ENCODE data around the gene REEP6.
A peak's percentile ranks its signal among the peaks of the same experiment; 100 is the strongest.
"Not testable (repeated sequence)": the region's sequence is repeated elsewhere in the genome, so short reads cannot be mapped to it uniquely, and the experiment has no call there.

The REEP6 gene

DNA sequence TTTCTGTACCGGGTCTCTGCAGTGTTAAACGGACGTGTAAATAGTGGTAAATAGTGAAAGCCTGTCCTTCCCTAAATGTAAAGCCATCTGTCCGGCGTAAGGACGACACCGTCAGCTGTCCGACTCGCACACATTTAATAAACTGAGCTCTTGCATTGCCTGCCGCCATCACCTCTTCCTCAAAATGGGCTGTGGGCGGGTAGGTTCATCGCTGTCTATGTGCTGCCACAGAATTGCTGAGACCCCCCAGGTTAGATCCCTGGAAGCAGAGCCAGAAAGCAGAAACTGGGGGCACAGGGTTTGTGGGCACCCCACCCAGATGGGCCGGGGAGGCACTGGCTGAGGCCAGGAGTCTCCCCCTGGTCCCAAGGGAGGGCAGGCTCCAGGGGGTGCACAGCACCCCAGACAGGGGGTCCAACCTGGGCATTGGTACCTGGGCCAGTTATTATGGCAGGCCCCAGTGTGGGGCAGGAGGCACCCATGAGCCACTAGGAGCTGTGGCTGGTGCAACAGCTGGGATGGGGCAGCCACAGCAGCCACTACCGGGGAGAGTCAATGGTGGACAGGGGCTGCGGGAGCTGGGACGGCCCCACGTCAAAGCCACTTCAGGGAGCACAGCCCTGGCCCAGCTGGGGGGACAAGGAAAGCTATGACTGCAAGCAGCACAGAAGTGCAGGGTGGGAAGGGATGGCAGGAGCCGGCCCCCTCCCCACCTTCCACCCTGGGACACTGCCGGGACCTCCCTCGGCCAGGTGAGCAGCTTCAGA lies 17.7 kb upstream of the REEP6 start:
- DNase-seq: no peak

DNA sequence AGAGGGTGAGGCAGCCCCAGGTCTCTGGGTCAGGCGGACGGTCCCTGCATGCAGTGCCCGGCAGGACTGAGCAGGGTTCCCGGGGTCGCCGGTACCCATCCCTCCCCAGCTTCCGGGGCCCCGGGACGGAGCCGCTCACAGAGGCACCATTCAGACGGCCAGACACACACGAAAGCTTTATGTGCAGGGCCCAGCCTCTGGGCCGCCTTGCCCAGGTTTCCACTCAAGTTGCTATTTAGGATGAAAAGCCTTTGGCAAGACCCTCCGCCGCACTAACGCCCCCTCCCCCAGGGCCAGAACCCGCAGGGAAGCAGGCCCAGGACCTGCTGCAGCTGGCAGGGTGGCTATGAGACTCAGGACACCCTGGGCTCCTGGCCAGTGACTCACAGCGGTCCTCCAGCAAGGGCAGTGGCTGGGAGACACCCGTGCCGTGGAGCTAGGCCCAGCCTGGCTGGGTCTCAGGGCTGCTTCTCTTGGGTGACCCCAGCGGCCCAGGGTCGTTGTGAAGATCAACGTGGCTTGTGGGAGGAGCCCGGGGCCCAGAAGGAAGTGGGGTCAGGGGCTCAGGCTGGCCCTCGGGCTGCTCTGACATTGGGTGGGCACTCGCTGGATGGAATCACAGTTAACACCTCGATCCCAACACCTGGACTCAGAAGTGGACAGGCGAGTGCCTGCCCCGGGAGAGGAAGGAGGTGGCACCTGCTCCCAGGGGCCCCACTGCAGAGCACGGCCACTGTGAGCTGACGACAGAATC lies 16.8 kb upstream of the REEP6 start:
- DNase-seq: no peak

DNA sequence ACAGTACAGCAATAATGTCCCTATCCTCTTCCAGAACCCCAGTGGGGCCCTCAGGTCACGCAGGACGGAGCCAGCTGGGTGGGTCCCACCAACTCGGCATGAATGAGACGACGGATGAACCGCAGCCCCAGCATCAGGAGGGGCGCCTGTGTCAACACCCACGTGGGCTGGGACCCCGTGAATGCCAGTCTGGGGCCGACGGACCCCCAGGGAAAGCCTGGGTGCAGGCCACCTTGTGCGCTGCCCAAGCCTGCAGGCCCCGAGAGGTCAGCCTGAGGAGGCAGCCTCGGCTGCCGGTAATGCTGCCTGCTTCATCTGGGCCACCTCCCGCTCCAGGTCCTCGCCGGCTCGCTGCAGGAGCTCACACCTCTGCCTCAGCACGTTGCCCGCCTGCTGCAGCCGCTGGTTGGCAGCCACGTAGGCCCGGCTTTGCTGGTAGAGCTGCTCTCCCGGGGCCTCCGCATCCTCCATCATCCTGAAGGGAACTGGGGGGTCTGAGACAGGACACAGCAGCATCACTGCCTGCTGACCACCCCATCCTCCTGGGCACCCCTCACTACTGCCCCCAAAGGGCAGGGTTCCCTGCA lies 16.1 kb upstream of the REEP6 start:
- no peak for DNase-seq

DNA sequence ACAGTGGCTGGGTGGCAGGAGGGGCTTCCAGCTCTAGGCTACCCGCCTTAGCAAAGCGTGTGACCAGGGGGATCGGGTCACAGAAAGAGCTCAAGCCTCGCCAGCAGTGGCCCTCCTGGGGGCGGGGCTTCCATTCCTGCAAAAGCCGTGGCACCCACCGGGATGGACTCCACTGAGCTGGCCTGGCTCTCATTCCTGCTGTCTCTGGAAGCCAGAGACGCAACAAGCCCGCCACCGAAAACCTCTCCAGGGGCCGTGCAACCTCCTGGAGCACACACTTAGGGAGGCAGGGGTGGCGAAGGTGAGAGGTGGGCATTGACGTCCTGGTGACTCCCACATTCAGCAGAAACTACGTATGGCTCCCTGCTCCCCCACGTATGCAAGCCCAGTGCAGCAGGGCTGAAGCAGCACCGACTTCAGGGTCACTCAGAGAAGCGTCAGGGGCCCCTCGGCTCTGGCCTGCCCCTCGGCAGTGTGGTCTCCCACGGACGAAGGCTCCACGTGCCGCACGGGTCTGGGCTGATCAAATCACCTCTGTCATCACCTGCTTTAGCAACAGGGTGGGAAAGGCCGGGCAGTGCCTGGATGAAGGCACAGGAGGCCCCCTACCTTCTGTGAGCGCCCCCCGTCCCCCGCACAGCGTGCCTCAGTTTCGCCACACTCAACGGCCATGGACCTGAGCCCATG lies 15.1 kb upstream of the REEP6 start:
- no peak for DNase-seq

DNA sequence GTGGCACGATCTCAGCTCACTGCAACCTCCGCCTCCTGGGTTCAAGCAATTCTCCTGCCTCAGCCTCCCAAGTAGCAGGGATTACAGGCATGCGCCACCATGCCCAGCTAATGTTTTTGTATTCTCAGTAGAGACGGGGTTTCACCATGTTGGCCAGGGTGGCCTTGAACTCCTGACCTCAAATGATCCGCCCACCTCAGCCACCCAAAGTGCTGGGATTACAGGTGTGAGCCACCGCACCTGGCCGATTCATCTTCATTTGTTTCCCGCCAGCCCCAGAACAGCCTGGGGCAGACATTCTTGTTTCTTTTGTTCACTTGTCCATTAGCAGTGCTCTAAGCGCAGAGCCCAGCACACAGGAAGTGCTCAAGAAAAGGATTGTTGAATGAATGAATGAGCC lies 13.9 kb upstream of the REEP6 start:
- not testable (repeated sequence) for DNase-seq

DNA sequence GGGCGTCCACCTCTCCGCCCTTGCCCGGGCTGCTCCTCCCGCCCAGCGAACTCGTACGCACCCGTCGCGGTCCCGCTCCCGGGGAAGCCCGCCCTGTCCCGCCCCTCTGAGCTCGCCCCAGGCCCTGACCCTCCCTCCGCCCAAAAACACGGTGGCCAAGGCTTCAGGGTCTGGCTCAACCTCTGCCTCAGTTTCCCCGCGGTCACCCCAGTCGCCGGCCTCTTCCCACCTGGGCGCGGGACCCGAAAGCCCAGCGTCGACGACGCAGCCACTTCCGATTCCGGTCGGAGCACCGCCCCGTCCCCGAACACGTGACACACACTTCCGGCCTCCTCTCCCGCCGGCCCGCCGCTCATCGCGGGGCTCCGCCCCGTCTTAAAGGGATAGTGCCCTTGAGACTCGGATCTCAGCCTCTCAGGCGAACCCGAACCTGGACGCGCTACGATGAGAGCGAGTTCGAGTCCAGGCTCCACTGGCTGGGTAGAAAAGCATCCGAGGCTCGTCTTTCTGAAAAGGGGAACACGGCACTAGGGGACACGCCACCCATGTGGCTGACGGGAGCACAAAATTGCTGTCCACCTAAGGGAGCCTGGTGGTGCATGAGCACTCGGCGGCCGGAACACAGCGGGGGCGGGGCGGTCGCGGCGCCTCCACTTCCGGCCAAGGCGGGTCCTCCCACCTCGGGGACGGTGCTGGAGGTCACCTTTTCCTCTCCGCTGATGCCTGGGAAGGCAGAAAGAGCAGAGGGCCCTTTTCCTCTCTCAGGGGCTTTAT lies 11.9 kb upstream of the REEP6 start, which contains the start of gene C19orf25:
Gene C19orf25 (minus strand): TSS at position 282 of the 774 bp plus-strand sequence. CDS start 312 bp downstream, outside the sequence.
- peak; percentile 91 to 93 for DNase-seq

DNA sequence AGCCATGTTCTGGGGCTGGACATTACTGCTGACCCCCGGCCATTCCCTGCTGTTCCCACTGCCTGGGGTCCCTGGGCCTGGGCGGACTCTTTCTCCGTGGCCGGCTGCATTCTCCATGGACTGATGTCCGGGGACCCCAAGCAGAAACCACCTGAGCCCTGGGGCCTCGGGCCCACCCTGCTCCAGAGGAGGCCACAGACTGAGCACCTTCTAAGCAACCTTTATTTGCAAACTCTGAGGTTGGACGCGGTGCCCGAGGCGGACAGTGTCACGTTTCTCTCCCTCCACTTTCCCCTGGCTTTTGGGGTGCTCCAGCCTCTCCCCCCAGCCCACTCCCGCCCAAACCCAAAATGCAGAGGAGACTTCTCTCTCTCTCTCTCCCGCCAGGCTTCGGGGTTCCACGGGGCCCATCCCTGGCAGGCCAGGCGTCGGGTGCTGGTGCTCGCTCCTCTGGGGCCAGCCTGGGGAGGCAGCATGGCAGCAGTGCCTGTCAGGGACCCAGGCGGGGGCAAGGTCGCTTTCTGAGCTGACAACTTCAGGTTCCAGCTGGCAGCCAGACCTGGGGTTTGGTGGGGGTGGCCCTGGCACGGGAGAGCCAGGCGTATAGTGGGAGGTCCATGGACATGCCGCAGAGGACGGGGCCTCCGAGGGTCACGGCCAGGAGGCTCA lies 9.6 kb upstream of the REEP6 start:
- no peak for DNase-seq

DNA sequence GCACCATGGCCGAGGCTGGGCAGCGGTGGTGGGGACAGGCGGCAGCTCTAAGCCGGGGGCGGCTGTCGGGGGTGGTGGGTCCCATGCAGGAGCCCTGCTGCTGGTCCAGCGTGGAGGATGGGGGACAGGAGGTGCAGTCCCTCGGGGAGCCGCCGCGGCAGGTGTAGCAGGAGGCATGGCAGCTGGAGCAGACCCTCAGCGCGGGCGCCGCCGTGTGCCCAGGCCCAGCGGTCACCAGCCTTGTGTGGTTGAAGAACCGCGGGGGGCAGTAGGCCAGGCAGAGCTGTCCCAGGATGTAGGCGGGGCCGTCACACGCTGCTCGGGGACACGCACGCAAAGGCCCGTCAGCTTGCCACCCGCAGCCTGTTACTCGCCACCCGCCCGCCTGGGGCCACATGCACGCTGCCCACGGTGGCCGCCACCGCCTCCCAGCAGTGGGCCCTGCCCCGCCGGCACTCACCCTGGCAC lies 9.1 kb upstream of the REEP6 start:
- no peak for DNase-seq

DNA sequence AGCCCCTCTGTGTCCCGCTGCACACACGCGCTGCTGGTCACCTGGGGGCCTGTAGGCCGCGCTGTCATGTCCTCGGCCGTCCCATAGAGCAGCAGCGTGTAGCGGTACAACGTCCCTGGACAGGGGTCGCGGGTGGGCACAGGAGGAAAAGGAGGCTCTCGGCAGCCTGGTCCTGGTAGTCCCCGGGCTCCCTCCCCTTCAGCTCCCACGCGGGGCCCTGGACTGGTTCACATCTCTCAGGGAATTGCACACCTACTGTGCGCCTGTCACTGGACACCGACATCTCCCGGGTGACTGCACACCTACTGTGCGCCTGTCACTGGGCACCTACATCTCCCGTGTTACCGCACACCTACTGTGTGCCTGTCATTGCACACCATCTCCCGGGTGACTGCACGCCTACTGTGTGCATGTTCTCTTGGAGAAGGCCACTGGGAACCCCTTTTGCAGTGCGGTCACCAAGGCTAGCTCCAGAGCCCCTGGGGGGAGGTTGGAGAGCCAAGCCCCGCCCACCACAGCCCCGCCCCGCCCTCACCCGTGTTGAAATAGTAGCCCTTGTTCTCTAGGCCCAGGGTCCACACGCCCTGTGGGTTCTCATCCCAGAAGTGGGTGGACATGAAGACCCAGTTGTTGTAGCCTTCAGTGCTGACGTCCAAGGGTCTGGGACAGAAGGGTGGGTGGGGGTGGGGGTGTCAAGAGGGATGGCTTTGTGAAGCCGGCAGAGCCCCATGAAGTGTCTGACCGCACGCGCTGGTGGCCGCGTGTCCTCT lies 8.4 kb upstream of the REEP6 start:
- no peak for DNase-seq

DNA sequence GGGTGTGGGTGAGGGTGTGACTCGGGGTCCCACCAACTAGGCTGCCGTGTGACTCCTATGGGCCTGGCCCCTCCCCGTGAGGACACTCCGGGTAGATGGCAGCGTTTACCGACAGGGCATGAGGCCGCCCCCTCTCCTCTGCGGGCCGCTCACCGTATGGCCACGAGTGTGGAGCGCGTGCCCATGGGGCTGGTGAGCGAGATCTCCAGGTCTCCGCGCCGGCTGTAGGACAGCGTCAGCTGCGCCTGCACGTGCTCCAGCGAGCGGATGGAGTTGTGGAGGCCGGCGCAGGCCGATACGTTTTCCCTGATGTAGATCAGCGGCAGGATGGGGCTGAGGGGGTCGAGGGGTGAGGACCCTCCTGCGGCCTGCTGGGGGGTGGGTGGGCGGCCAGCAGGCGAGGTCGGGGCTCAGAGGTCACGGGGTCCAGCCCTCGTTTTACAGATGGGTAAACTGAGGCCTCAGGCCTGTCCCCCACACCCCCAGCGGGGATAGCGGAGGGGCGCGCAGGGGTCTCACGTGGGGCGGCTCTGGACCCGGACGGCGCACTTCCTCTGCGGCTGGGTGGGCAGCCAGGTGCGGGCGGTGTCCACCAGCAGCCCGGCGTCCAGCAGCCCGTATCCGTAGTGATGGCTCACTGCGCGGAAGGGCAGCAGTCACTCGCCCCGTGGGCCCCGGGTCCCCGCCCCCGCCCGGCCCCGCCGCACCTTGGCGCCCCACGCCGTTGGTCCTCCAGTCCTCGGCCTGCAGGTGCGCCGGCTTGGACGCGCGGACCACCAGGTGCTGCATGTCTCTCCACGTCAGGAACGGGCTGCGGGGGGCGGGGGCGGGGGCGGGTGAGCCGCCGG lies 7.6 kb upstream of the REEP6 start:
- DNase-seq: no peak

DNA sequence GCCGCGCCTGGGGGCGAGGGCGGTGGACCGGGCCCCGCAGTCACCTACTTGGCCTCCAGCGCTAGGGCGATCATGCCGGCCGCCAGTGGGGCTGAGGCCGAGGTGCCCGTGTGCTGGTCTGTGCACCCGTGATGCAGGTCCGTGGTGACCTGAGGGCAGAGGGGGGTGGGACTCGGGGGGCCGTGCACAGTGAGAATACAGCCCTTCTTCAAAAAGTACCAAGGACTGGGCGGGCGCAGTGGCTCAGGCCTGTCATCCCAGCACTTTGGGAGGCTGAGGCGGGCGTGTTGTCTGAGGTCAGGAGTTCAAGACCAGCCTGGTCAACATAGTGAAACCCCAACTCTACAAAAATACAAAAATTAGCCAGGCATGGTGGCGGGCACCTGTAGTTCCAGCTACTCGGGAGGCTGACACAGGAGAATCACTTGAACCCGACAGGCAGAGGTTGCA lies 7.0 kb upstream of the REEP6 start:
- no peak for DNase-seq

DNA sequence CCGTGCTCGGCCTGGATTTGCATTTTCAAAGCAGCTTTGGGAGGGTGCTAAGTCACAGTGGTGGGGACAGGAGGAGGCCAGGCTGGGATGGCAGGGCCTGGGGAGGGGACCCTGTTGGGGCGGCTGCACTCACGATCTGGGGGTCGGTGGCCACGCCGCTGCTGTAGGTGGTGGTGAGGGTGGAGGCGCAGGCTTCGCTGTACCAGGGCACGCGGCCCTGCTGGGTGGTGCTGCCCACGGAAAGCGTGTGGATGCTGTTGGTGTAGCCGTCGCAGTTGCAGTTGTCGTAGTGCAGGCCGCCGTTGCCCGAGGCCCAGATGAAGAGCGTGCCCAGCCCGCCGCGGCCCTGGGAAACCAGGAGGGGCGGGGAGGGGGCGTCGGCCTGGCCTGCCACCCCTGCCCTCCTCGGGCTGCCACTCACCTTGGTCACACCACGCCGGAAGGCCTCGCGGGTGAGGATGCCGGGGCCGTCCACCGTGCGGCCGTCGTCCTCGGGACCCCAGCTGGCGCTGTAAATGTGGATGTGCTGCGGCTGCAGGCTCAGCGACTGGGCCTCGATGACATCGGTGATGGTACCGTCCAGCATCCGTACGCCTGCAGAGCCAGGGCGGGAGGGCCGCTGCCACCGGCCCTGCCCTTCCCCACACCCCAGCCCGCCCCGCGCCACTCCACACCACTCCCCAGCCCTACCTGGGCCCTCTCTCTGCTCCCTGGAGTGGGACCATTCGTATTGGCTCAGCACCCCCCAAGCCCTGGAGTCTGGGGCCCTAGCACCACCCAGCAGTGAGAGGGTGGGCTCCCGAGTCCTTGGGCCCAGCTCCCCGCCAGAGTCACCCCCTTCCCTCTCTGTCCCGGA lies 4.0 kb upstream of the REEP6 start:
- DNase-seq: no peak

DNA sequence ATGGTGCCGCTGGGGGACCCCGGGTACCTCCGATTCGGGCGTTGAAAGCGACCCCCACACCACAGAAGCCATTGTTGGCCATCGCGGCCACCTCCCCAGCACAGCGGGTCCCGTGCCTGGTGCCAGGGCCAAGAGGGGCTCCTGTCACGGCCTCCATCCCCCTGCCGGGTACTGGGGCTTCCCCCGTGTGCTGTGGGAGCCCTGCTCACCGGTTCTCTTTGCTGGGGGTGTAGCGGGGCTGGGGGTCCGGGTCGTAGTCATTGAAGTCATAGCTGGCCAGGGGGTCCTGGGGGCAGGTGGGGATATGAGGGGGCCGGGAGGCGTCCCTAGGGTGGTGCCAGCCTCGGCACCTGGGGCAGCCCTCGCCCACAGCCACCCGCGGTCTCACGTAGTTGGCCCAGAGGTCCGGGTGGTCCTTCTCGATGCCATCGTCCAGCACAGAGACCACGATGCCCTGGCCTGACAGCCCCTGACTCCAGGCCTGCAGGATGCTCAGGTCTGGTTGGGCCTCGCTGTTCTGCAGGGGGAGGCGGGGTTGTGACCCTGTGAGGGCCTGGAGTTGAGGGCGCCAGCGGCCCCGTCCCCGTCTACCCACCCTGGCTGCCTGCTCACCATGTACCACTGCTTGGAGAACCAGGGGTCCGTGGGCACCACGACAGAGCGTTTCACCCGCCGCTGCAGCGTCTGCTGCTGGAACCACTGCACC lies 3.3 kb upstream of the REEP6 start:
- DNase-seq: no peak

DNA sequence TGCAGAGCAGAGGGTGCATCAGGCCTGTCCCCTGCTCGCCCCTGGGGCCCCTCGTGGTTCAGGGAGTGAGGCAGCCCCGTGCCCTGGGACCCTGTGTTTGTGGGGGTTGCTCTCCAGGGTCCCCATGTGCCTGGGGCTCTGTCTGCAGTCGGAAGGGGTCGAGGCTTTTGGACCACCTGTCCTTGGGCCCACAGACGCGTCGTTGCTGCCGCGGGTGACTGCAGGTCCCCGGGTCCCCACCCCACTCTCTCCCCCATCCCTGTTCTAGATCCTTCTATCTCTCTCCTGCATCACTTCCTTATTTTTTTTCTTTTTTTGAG lies 2.7 kb upstream of the REEP6 start:
- DNase-seq: no peak

DNA sequence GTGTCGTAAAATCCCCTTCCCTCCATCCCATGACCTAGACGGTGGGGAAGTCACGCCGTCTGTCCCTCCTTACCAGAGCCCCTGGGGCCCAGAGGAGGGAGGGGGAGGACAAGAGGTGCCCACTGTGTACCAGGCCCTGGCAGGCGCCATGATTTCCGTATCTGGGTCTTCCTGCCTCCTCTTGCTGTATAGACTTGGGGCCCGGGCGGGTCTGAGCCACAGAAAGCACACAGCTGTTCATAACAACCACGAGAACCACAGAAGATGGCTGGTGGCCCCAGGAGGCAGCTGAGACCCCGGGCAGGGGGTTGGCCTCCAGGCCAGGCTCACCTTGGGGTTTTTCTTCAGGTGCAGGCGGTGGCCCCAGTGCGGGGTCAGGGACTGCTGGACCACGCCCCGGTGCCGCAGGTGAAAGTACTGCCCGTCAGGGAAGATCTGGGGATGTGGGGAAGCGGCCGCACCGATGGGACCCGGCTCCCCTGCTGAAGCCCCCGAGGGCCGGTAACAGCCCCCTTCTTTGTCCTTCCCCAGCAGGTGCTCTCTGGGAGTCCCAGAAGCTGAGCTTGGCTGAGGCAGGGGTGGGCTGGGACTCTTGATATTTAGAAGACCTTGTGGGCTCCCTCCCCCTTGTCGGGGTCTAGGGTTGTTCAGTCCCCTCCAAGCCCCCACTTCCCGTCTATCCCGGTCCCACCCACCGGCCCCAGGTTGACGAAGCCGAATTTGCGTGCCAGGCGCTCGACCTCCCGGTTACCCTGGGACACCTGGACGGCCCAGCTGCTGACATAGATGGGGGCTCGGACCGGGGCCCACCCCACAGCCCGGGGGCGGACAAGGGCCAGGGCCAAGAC lies 1.3 kb upstream of the REEP6 start:
- no peak for DNase-seq

DNA sequence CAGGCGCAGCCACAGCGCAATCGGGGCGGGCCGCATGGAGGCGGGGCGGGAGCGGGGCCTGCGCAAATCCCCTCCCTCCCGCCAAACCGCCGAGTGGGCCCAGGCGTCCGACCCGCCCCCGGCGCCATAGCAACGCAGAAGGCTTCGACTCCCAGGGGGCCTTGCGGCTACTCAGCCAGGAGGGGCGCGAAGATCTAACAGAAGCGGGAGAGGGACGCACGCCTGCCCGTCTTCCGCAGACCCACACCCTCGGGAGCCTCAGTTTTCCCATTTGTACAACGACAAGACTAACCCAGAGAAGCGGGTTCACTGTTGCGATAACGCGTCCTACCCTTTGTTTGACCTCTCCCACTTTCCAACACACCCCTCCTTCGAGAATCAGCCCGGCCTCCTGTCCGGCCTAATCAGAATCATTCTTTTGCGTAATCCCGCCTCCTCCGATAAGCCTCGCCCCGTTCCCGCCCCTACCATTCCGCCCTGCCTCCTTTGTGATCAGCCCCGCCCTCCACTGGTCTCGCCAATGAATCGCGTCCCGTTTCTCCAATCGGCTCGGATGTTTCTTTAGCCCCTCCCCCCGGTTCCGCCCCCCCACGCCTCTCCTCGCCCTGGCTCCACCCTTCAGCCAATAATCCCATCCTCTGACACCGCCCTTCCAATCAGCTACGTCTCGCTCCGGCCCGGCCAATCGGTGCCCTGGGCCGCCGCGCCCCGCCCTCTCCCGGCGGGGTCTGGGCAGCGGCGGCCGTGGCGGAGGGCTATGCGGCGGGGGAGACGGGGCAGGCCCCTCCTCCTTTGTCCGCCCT lies 469 bp upstream of the REEP6 start, which contains the start of gene PCSK4:
Gene PCSK4 (minus strand): TSS at position 40 of the 803 bp plus-strand sequence. CDS start 4 bp downstream, at position 36.
- peak; percentile 98 to 99 for DNase-seq

DNA sequence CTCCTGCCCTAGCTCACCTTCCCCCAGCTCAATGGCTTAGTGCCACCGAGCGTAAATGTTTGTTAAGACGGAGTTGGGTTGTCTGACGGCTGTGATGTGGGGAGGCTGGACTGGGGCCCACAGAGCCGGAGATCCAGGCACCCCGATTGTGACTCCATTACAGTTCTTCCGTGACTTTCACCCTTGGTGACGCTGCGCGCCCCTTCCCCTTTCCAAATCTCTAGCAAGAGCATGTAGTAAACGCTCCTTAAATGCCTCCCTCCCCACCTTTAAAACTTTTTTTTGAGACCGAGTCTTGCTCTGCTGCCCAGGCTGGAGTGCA lies 829 bp downstream of the REEP6 start:
- no peak for DNase-seq
